ENCODE data around the gene SPEN.
"Not testable (repeated sequence)": the region's sequence is repeated elsewhere in the genome, so short reads cannot be mapped to it uniquely, and the experiment has no call there.

The SPEN gene

GRCh38 chr1:15902882-15903281, 55.4 kb downstream of the SPEN start:
- DNase-seq: no peak

- no peak for DNase-seq
These were observed 61.1 kb downstream of the SPEN start for GRCh38 chr1:15908597-15908996.

GRCh38 chr1:15911141-15911540, 63.6 kb downstream of the SPEN start:
- DNase-seq: no peak

GRCh38 chr1:15911927-15912326, 64.4 kb downstream of the SPEN start:
- no peak for DNase-seq

GRCh38 chr1:15913607-15914006, 66.1 kb downstream of the SPEN start:
- DNase-seq: not testable (repeated sequence)

- DNase-seq: no peak
These were observed 68.5 kb downstream of the SPEN start for GRCh38 chr1:15915991-15916390.

GRCh38 chr1:15916417-15916816, 68.9 kb downstream of the SPEN start:
- DNase-seq: no peak

- no peak for DNase-seq
These were observed 69.4 kb downstream of the SPEN start for GRCh38 chr1:15916916-15917315.

- no peak for DNase-seq
These were observed 71.6 kb downstream of the SPEN start for GRCh38 chr1:15918962-15919715.

GRCh38 chr1:15923241-15923640, 75.7 kb downstream of the SPEN start:
- DNase-seq: no peak

- not testable (repeated sequence) for DNase-seq
These were observed 78.9 kb downstream of the SPEN start for GRCh38 chr1:15926448-15926847.

- DNase-seq: no peak
These were observed 81.8 kb downstream of the SPEN start for GRCh38 chr1:15928971-15929965.

- DNase-seq: no peak
These were observed 83.9 kb downstream of the SPEN start for GRCh38 chr1:15931401-15931800.

GRCh38 chr1:15931884-15932283, 84.4 kb downstream of the SPEN start:
- DNase-seq: no peak

GRCh38 chr1:15932612-15933011, 85.1 kb downstream of the SPEN start:
- DNase-seq: no peak

- DNase-seq: no peak
These were observed 86.2 kb downstream of the SPEN start for GRCh38 chr1:15933684-15934083.

GRCh38 chr1:15934211-15935055, 86.9 kb downstream of the SPEN start:
- no peak for DNase-seq

- DNase-seq: no peak
These were observed 87.8 kb downstream of the SPEN start for GRCh38 chr1:15935056-15935950.

GRCh38 chr1:15936025-15936424, 88.5 kb downstream of the SPEN start:
- DNase-seq: no peak

- DNase-seq: no peak
These were observed 89.6 kb downstream of the SPEN start for GRCh38 chr1:15937146-15937545.

- DNase-seq: no peak
These were observed 90.2 kb downstream of the SPEN start for GRCh38 chr1:15937706-15938168.
